Peyer's patch (tissue), 4 donors: ENCODE data around the gene SH3RF3. TPM values are rescaled to one million over a fixed set of nuclear protein-coding genes. Genes with fewer than 3 reads are reported as not detected.

Experiments used
- DNase-seq, 3 donors: peaks; one replicate each; pipeline ENCODE4 v3.0.0-alpha.2; 2017 to 2019
- H3K27ac ChIP-seq, 4 donors: fragments of 200-600 bp; sonication (generic); one replicate each; pipeline ENCODE4 v1.5.1; 2016 to 2019
- H3K27me3 ChIP-seq, 2 donors: fragments of 200-600 bp; sonication (generic); one replicate each; pipeline ENCODE4 v1.5.1; 2019
- H3K36me3 ChIP-seq, 3 donors: fragments of 200-600 bp; sonication (generic); one replicate each; pipeline ENCODE4 v1.5.1; 2016 to 2019
- H3K4me1 ChIP-seq, 4 donors: fragments of 200-600 bp; sonication (generic); one replicate each; pipeline ENCODE4 v1.5.1; 2016 to 2019
- H3K4me3 ChIP-seq, 4 donors: fragments of 200-600 bp; sonication (generic); 1 replicate in 3 of 4; 2 replicates in 1 of 4; pipeline ENCODE4 v1.5.1; 2016 to 2019; ENCODE audit warnings: mild to moderate bottlenecking in 1 of 4
- H3K9me3 ChIP-seq, 4 donors: fragments of 200-600 bp; sonication (generic); one replicate each; pipeline ENCODE4 v1.5.1; 2016 to 2019; ENCODE audit warnings: mild to moderate bottlenecking in 1 of 4
- CTCF ChIP-seq, 6 experiments: fragments of 450-650 bp in 4 of 6; fragments of 200-600 bp in 2 of 6; sonication (generic) in 1 of 6; IDR thresholded peaks; one replicate each; pipeline ENCODE4 v1.5.1; 2017 to 2019; ENCODE audit warnings: antibody characterized with exemption in 6 of 6, mild to moderate bottlenecking in 3 of 6, moderate library complexity in 1 of 6
- POLR2A ChIP-seq, 2 donors: fragments of 450-650 bp; IDR thresholded peaks; one replicate each; pipeline ENCODE4 v1.5.1; 2017; ENCODE audit warnings: antibody characterized with exemption in 2 of 2, mild to moderate bottlenecking in 2 of 2, moderate library complexity in 2 of 2
- total RNA-seq, 4 donors: library from RNA; depleted of rRNA; stranded (reverse); fragments of >200 nt; gene quantifications; one replicate each; pipeline ENCODE4 v1.1.0, GENCODE V29; 2016

Gene SH3RF3
- total RNA-seq, 4 donors from 2014 or later, result 1.1 to 5.0 (median 3.3) TPM

- no peak for DNase-seq
- H3K27ac ChIP-seq, result no peak overlapping the region
- no peaks in the 10 kb centered on the region for H3K27me3 ChIP-seq
- no peak overlapping the region for H3K4me3 ChIP-seq
- peaks cover 0 to 5% (median 0%) of the 10 kb centered on the region in 4 donors for H3K4me1 ChIP-seq
- TF ChIP-seq CTCF (IDR thresholded peaks at IDR 0.05) (no peak), POLR2A (IDR thresholded peaks at IDR 0.05) (no peak)
- no peaks in the 10 kb centered on the region for H3K9me3 ChIP-seq
- no peaks in the 10 kb centered on the region for H3K36me3 ChIP-seq
Observed at GRCh38 chr2:109196081-109196875, 67.3 kb downstream of the SH3RF3 start.

GRCh38 chr2:109197491-109198418, 68.8 kb downstream of the SH3RF3 start:
- peaks cover 0 to 5% (median 0%) of the 10 kb centered on the region in 4 donors for H3K4me1 ChIP-seq
- no peaks in the 10 kb centered on the region for H3K9me3 ChIP-seq
- no peak overlapping the region for H3K4me3 ChIP-seq
- no peak for TF ChIP-seq POLR2A (IDR thresholded peaks at IDR 0.05)
- TF ChIP-seq CTCF (IDR thresholded peaks at IDR 0.05), result no peak
- no peaks in the 10 kb centered on the region for H3K27me3 ChIP-seq
- no peak overlapping the region for H3K27ac ChIP-seq
- DNase-seq, result no peak
- no peaks in the 10 kb centered on the region for H3K36me3 ChIP-seq

- H3K9me3 ChIP-seq, result no peaks in the 10 kb centered on the region
- no peaks in the 10 kb centered on the region for H3K27me3 ChIP-seq
- H3K4me1 ChIP-seq, result peaks cover 0 to 5% (median 0%) of the 10 kb centered on the region in 4 donors
- no peak overlapping the region for H3K27ac ChIP-seq
- no peaks in the 10 kb centered on the region for H3K36me3 ChIP-seq
- no peak for DNase-seq
- no peak overlapping the region for H3K4me3 ChIP-seq
- no peak for TF ChIP-seq CTCF (IDR thresholded peaks at IDR 0.05)
- no peak for TF ChIP-seq POLR2A (IDR thresholded peaks at IDR 0.05)
Observed at GRCh38 chr2:109199790-109200189, 70.8 kb downstream of the SH3RF3 start.

GRCh38 chr2:109200616-109201464, 71.8 kb downstream of the SH3RF3 start:
- TF ChIP-seq POLR2A (IDR thresholded peaks at IDR 0.05) (no peak), CTCF (IDR thresholded peaks at IDR 0.05) (no peak)
- no peaks in the 10 kb centered on the region for H3K27me3 ChIP-seq
- no peak for DNase-seq
- H3K9me3 ChIP-seq, result no peaks in the 10 kb centered on the region
- H3K36me3 ChIP-seq, result no peaks in the 10 kb centered on the region
- H3K4me3 ChIP-seq, result no peak overlapping the region
- peaks cover 0 to 5% (median 0%) of the 10 kb centered on the region in 4 donors for H3K4me1 ChIP-seq
- H3K27ac ChIP-seq, result no peak overlapping the region
